Suprapubic skin (tissue), 4 donors: ENCODE data around the gene PLOD2. TPM values are rescaled to one million over a fixed set of nuclear protein-coding genes. Genes with fewer than 3 reads are reported as not detected.
"Not testable (repeated sequence)": the region's sequence is repeated elsewhere in the genome, so short reads cannot be mapped to it uniquely, and the experiment has no call there.

ENCODE experiments used
- DNase-seq, 2 donors: peaks; one replicate each; pipeline ENCODE4 v3.0.0-alpha.2; 2019; ENCODE audit warnings: low spot score in 2 of 2
- H3K27ac ChIP-seq: fragments of 200-600 bp; sonication (generic); one replicate; pipeline ENCODE4 v1.5.1; 2019
- H3K27me3 ChIP-seq: fragments of 200-600 bp; sonication (generic); one replicate; pipeline ENCODE4 v1.5.1; 2019
- H3K36me3 ChIP-seq: fragments of 200-600 bp; sonication (generic); one replicate; pipeline ENCODE4 v1.5.1; 2019
- H3K4me1 ChIP-seq: fragments of 200-600 bp; sonication (generic); one replicate; pipeline ENCODE4 v1.5.1; 2019
- H3K4me3 ChIP-seq: fragments of 200-600 bp; sonication (generic); one replicate; pipeline ENCODE4 v1.5.1; 2019; ENCODE audit warnings: mild to moderate bottlenecking
- H3K9me3 ChIP-seq: fragments of 200-600 bp; sonication (generic); one replicate; pipeline ENCODE4 v1.5.1; 2019
- EP300 ChIP-seq: sonication (generic); formaldehyde crosslinking; IDR thresholded peaks from one replicate; pipeline ENCODE4 v1.6.1; 2017; ENCODE audit warnings: antibody characterized with exemption
- POLR2A ChIP-seq, 2 donors: fragments of 450-650 bp; IDR thresholded peaks; one replicate each; pipeline ENCODE4 v1.6.1; 2017; ENCODE audit warnings: antibody characterized with exemption in 2 of 2, mild to moderate bottlenecking in 2 of 2, moderate library complexity in 2 of 2
- POLR2AphosphoS5 ChIP-seq, 3 donors: sonication (generic); formaldehyde crosslinking; IDR thresholded peaks; one replicate each; pipeline ENCODE4 v1.6.1; 2017; ENCODE audit warnings: antibody characterized with exemption in 3 of 3
- WGBS: methylation state at CpG from one replicate; pipeline ENCODE4 v1.1.5; 2018; 5-methylcytosine and 5-hydroxymethylcytosine counted together
- total RNA-seq, 4 donors: library from RNA; depleted of rRNA; stranded (reverse); fragments of >200 nt; gene quantifications; one replicate each; pipeline ENCODE4 v1.1.0, GENCODE V29; 2016
- TF ChIP-seq, protein P1 (sequence below), 2 donors: fragments of 200-600 bp in 1 of 2; fragments of 450-650 bp in 1 of 2; sonication (generic) in 1 of 2; IDR thresholded peaks; one replicate each; pipeline ENCODE4 v1.5.1; 2016 to 2019; ENCODE audit warnings: antibody characterized with exemption in 2 of 2, mild to moderate bottlenecking in 1 of 2, moderate library complexity in 1 of 2

The PLOD2 gene
- total RNA-seq, 4 donors from 2014 or later: 5.3 to 19.0 (median 8.6) TPM

DNA sequence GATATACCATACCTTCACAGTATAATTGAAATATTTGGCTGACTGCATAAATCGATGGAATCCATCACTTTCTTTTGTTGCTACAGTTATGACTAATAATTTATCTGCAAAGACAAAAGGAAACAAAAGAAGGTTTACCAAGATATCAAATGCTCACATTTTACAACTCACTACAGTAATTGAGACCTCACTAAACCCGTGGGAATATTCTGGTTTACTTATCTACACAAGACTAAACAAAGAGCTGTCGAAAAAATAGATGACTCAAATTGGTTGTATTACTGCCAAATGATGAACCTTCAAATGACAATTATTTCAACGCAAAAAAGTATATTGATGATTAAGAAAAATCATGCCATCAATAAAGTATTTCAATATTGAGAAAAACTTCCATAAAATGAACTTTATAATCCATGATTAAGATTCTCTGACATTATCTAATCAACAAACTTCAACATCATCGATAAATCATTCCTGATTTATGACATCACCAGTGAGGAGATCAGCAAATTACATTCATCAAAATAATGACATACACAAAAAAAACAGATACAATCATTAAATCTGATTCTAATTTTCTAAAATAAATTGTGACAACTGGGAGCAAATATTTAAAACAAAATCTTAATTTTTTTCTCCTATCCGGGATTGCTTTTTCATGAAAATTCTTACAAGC is 36.7 kb downstream of the PLOD2 start:
- TF ChIP-seq EP300 (no peak), POLR2AphosphoS5 (IDR thresholded peaks at IDR 0.05) (no peak), POLR2A (IDR thresholded peaks at IDR 0.05) (no peak)
- TF ChIP-seq, protein P1, sequence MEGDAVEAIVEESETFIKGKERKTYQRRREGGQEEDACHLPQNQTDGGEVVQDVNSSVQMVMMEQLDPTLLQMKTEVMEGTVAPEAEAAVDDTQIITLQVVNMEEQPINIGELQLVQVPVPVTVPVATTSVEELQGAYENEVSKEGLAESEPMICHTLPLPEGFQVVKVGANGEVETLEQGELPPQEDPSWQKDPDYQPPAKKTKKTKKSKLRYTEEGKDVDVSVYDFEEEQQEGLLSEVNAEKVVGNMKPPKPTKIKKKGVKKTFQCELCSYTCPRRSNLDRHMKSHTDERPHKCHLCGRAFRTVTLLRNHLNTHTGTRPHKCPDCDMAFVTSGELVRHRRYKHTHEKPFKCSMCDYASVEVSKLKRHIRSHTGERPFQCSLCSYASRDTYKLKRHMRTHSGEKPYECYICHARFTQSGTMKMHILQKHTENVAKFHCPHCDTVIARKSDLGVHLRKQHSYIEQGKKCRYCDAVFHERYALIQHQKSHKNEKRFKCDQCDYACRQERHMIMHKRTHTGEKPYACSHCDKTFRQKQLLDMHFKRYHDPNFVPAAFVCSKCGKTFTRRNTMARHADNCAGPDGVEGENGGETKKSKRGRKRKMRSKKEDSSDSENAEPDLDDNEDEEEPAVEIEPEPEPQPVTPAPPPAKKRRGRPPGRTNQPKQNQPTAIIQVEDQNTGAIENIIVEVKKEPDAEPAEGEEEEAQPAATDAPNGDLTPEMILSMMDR (IDR thresholded peaks at IDR 0.05): no peak
- 82% methylated on average over 6 of the region's 6 CpGs for WGBS
- no peak overlapping the region for H3K4me3 ChIP-seq

DNA sequence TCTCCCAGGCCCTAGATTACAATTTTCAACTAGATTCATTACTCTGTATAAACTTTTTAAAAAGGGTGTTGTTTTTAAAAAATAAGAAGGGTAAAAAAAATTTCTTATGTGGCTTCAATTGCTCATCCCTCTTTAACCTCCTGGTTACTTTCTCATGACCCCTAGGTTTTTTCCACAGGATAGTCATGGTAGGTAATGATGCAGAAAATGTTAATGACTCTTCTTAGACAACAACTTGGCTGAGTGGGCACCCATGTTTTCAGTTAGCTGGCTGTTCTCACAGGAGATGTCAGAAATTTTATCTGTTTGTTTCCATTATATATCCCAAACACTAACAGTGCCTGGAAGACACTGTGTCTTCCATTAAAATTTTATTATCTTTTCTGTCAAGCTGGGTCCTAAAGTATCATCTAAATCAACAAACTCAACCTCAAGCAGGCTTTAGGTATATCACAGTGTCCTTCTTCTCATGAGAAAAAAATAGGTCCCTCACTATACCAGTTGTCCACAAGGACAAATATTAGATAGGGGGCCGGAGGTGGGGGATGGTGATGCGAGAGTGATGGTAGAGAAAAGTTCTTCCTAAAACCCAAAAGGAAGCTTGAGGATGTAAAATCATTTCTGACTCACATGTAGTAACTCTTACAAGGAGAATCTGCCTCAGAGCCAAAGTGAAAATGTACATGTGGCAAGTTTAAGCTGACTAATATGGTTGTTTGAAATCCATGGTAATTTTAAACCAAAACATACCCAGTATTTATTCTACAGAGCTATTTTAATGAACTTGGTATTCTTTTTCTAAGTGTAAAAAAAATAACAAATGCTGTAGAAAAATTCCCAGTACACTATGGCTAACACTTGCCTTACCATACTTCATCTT is 43.3 kb downstream of the PLOD2 start:
- peaks cover 7% of the 10 kb centered on the region for H3K36me3 ChIP-seq

More for the DNA sequence above, 36.7 kb downstream of the PLOD2 start:
- H3K9me3 ChIP-seq: no peaks in the 10 kb centered on the region
- no peak overlapping the region for H3K27ac ChIP-seq
- H3K4me1 ChIP-seq: no peaks in the 10 kb centered on the region
- DNase-seq: no peak
- H3K27me3 ChIP-seq: no peaks in the 10 kb centered on the region
- no peaks in the 10 kb centered on the region for H3K36me3 ChIP-seq

DNA sequence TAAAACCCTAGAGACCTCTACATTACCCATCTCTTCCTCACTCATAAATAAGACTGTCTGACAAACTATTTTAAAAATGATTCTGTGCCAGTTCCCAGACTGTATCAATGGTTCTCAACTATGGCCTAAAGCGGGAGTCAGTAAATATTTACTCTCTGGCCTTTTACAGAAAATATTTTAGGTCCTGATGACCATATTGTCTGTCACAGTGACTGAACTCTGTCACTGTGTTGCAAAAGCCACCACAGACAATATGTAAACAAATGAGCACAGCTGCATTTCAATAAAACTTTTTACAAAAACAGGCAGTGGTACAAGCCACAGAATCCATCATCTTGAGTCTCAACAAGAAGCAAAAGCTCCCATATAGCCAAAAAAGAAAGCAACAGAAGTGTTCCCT is 45.4 kb downstream of the PLOD2 start:
- H3K27me3 ChIP-seq: no peaks in the 10 kb centered on the region
- 83% methylated on average over 1 of the region's 1 CpG for WGBS
- H3K4me1 ChIP-seq: no peaks in the 10 kb centered on the region
- H3K9me3 ChIP-seq: no peaks in the 10 kb centered on the region
- TF ChIP-seq POLR2A (IDR thresholded peaks at IDR 0.05) (no peak), POLR2AphosphoS5 (IDR thresholded peaks at IDR 0.05) (no peak), EP300 (no peak)
- TF ChIP-seq, protein P1 (IDR thresholded peaks at IDR 0.05): no peak
- peaks cover 7% of the 10 kb centered on the region for H3K36me3 ChIP-seq
- H3K4me3 ChIP-seq: no peak overlapping the region
- DNase-seq: no peak
- H3K27ac ChIP-seq: no peak overlapping the region

More for the DNA sequence above, 43.3 kb downstream of the PLOD2 start:
- no peak for DNase-seq
- TF ChIP-seq EP300 (no peak), POLR2AphosphoS5 (IDR thresholded peaks at IDR 0.05) (no peak), POLR2A (IDR thresholded peaks at IDR 0.05) (no peak)
- TF ChIP-seq, protein P1 (IDR thresholded peaks at IDR 0.05): no peak
- 98% methylated on average over 2 of the region's 2 CpGs for WGBS
- no peaks in the 10 kb centered on the region for H3K27me3 ChIP-seq
- no peaks in the 10 kb centered on the region for H3K9me3 ChIP-seq
- H3K27ac ChIP-seq: no peak overlapping the region
- no peaks in the 10 kb centered on the region for H3K4me1 ChIP-seq
- H3K4me3 ChIP-seq: no peak overlapping the region

DNA sequence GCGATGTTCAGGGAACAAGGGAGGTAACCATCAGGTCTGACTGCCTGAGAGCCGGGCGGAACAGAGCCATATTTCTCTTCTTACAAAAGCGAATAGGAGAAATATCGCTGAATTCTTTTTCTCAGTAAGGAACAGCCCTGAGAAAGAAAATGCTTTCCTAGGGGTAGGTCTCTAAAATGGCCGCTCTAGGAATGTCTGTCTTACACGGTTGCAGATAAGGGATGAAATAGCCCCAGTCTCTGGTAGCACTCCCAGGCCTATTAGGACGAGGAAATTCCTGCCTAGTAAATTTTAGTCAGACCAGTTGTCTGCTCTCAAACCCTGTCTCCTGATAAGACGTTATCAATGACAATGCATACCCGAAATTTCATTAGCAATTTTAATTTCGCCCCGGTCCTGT is 47.2 kb downstream of the PLOD2 start:
- WGBS: 90% methylated on average over 12 of the region's 12 CpGs
- H3K27me3 ChIP-seq, H3K4me1 ChIP-seq, H3K9me3 ChIP-seq, H3K36me3 ChIP-seq, H3K4me3 ChIP-seq, DNase-seq, H3K27ac ChIP-seq: not testable (repeated sequence)

DNA sequence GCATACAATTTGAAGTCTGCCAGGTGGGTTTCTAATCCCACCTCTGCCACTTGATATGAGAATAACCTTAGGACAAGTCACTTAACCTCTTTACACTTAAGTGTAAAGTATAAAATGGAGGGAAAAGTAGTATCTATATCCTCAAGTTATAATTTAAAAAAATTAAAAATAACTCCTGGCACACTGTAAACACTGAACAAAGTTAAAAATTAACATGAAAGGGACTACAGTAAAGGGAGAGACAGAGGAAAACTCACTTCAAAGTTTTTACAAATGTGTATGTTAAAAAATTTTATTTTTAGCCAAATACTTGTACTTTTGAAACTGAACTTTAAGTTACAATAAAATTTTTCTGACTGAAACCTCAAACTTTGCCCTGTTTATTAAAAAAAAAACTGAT is 49.6 kb downstream of the PLOD2 start:
- H3K4me1 ChIP-seq: no peaks in the 10 kb centered on the region
- H3K27ac ChIP-seq: no peak overlapping the region
- H3K9me3 ChIP-seq: no peaks in the 10 kb centered on the region
- no peaks in the 10 kb centered on the region for H3K27me3 ChIP-seq
- peaks cover 7% of the 10 kb centered on the region for H3K36me3 ChIP-seq
- no peak for TF ChIP-seq POLR2AphosphoS5 (IDR thresholded peaks at IDR 0.05)
- no peak overlapping the region for H3K4me3 ChIP-seq
- DNase-seq: no peak

DNA sequence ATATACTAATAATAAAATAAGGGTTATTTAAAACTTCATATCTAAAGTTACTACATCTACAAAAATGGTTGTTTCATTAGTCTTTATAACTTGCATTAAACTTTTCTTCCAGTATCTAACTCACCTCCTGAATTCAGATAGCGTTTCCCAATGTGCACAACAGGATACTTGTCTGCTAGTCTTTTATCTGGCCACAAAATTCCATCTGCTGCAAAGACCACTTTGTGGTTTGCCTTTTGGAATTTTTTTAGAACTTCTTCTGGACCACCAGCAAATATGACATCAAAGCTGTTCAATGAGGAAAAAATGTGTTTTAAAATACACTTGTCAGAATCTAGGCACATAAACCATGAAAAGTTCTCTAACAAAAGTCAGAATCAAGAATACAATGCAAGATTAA is 50.8 kb downstream of the PLOD2 start:
- no peaks in the 10 kb centered on the region for H3K9me3 ChIP-seq
- H3K27me3 ChIP-seq: no peaks in the 10 kb centered on the region
- H3K4me1 ChIP-seq: no peaks in the 10 kb centered on the region
- no peaks in the 10 kb centered on the region for H3K36me3 ChIP-seq
- WGBS: 81% methylated on average over 1 of the region's 1 CpG
- TF ChIP-seq EP300 (no peak), POLR2A (IDR thresholded peaks at IDR 0.05) (no peak), POLR2AphosphoS5 (IDR thresholded peaks at IDR 0.05) (no peak)
- TF ChIP-seq, protein P1 (IDR thresholded peaks at IDR 0.05): no peak
- no peak overlapping the region for H3K27ac ChIP-seq
- no peak for DNase-seq
- H3K4me3 ChIP-seq: no peak overlapping the region
